B cell (primary cell): ENCODE results near the gene TSHZ1.

Source experiments
- CTCF ChIP-seq: fragments of 200-600 bp; IDR thresholded peaks from one replicate; pipeline ENCODE4 v1.8.0; 2022; ENCODE audit warnings: antibody characterized with exemption, mild to moderate bottlenecking
- EZH2 ChIP-seq: IDR thresholded peaks from 2 replicates; pipeline ENCODE4 v1.6.1; 2012; ENCODE audit warnings: borderline replicate concordance, low read depth, mild to moderate bottlenecking, moderate library complexity, low read length; ENCODE audit not compliant: insufficient read depth, poor library complexity, severe bottlenecking

GRCh38 chr18:75280427-75281280, 70.1 kb downstream of the TSHZ1 start:
- no peak for TF ChIP-seq CTCF
- TF ChIP-seq EZH2, result no peak
